Measurements from ENCODE around the gene TJAP1. TPM values are rescaled to one million over a fixed set of nuclear protein-coding genes. Genes with fewer than 3 reads are reported as not detected.
"Not testable (repeated sequence)": the region's sequence is repeated elsewhere in the genome, so short reads cannot be mapped to it uniquely, and the experiment has no call there.

The TJAP1 gene
- total RNA-seq, 2 experiments from 2014 or later: 36.5 to 37.2 TPM

DNA sequence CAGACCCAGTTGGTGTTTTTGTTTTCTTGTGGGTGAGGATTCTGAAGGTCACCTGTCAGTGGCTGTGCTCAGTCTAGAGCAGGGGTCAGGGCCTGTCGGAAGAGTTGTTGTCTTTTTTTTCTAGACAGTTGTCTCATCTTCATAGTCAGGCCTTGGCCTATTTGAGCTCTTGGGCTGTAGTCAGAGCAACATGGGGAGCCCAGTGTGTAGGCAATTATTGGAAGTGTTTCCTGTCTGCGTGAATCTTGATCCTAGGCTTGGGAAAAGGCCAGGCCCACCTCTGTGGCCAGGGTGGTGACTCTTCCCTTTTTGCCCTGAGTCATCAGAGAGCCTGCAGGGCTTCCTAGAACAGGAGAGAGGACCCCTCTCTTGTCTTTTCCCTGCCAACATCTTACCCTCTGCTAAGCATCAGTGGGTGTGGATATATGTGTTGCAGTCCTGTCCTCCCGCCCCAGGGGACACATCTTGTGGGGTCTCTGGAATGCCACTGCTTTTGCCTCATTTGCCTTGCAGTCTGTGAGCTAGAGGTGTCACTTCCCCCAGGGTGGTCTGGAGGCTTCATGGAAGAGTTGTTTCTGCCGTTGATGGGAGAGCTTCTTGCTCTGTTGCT is 11.4 kb downstream of the TJAP1 start:
- H3K4me3 Mint-ChIP-seq: no peak overlapping the region
- peaks cover 4% of the 10 kb centered on the region for H3K36me3 Mint-ChIP-seq
- H3K9me3 Mint-ChIP-seq: no peaks in the 10 kb centered on the region
- peaks cover 9% of the 10 kb centered on the region for H3K4me1 Mint-ChIP-seq
- H3K27ac Mint-ChIP-seq: no peak overlapping the region
- H3K27me3 Mint-ChIP-seq: no peaks in the 10 kb centered on the region
- DNase-seq: no peak

DNA sequence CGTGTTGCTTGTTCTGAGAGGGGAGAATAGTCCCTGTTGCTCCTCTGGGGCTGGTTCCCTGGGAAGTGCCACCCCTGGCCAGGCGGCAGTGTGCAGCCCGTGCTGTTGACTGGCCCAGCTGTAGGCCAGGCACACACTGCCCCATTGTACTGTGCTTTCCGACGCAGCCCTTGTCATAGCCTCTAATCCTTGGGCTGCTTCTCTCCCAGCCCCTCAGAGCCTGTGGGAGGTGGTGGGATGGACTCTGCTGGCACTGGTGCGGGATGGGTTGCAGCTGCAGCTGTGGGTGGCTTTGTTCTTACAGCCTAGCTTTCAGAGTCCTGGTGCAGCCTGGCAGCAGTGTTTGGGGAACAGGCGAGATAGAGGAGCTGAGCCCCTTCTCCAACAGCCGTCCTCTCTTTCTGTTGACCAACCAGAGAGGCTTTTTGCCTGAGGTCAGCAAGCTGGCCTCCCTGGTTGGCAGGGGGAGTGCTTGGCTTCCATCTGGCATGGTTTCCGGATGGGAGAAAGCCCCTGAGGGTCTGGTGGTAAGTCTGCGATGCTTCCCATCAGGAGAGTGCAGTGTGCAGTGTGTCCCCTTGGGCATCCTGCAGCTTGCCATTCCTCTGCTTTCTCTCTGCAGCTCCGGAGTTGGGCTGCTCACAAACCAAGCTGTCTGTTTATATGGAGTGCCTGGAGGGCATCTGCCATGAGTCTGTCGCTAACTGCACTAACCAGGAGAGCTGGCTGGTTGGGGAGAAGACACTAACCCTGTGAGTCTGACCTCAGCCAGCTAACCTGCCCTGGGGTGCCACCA is 12.1 kb downstream of the TJAP1 start:
- Mint-ChIP-seq H3K36me3 (peaks cover 4% of the 10 kb centered on the region), H3K27ac (no peak overlapping the region), H3K27me3 (no peaks in the 10 kb centered on the region), H3K4me1 (peaks cover 14% of the 10 kb centered on the region), H3K9me3 (no peaks in the 10 kb centered on the region), H3K4me3 (no peak overlapping the region)
- no peak for DNase-seq

GRCh38 chr6:43490523-43490939 is 13.2 kb downstream of the TJAP1 start:
- H3K4me1 Mint-ChIP-seq: peaks cover 19% of the 10 kb centered on the region
- no peak overlapping the region for H3K27ac Mint-ChIP-seq
- no peaks in the 10 kb centered on the region for H3K27me3 Mint-ChIP-seq
- H3K36me3 Mint-ChIP-seq: peaks cover 4% of the 10 kb centered on the region
- H3K9me3 Mint-ChIP-seq: no peaks in the 10 kb centered on the region
- DNase-seq: no peak
- H3K4me3 Mint-ChIP-seq: no peak overlapping the region

DNA sequence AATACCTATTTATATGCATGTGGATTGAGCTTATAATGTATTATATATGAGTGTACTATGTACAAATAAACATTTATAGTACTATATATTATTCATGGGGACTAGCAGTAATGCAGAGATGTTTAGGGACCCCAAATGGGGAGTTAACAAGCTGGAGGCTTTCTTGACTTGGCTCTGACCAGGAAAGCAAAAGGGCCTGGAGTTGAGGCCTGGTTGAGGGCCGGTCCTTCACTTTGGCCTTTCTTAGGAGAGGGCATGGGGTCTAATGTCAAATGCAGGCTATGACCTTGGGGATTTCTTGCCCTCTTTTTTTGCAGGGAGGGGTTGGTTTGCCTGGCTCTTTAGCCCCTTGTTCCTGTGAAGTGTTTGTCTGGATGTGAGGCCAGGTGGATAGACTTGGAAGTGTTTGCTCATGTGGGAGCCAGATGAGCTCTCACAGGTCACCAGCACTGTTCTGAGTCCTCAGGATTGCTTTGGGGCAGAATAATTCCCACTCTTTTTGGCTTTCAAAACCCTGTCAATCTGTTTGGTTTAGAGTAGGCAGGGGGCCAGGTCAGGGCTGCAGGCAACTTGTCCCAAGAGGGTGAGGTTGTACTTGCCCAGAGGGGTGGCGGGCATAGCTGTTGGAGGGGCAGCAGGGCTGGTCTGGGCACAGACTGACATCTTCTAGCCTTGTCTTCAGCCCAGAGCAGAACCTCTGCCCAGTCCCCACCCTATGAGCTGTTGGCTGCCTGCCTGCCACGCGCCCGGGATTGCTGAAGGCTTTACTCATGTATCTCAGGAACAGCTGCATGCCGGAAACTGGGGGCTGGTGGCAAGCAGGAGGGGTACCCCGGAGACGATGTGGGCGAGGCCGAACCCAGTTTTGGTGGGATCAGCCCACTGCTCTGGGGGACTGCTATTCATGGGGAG is 14.6 kb downstream of the TJAP1 start:
- Mint-ChIP-seq H3K4me3 (no peak overlapping the region), H3K27me3 (no peaks in the 10 kb centered on the region), H3K36me3 (peaks cover 4% of the 10 kb centered on the region), H3K4me1 (peaks cover 16% of the 10 kb centered on the region), H3K27ac (no peak overlapping the region), H3K9me3 (no peaks in the 10 kb centered on the region)
- no peak for DNase-seq

GRCh38 chr6:43492673-43493072 is 15.3 kb downstream of the TJAP1 start:
- Mint-ChIP-seq H3K36me3 (peaks cover 4% of the 10 kb centered on the region), H3K4me1 (peaks cover 16% of the 10 kb centered on the region), H3K9me3 (no peaks in the 10 kb centered on the region), H3K4me3 (no peak overlapping the region), H3K27ac (no peak overlapping the region), H3K27me3 (no peaks in the 10 kb centered on the region)
- no peak for DNase-seq

- Mint-ChIP-seq H3K27ac (no peak overlapping the region), H3K4me1 (peaks cover 16% of the 10 kb centered on the region), H3K9me3 (no peaks in the 10 kb centered on the region), H3K27me3 (no peaks in the 10 kb centered on the region), H3K4me3 (no peak overlapping the region), H3K36me3 (peaks cover 4% of the 10 kb centered on the region)
- DNase-seq: no peak
These were observed 15.9 kb downstream of the TJAP1 start for GRCh38 chr6:43493230-43493629.

DNA sequence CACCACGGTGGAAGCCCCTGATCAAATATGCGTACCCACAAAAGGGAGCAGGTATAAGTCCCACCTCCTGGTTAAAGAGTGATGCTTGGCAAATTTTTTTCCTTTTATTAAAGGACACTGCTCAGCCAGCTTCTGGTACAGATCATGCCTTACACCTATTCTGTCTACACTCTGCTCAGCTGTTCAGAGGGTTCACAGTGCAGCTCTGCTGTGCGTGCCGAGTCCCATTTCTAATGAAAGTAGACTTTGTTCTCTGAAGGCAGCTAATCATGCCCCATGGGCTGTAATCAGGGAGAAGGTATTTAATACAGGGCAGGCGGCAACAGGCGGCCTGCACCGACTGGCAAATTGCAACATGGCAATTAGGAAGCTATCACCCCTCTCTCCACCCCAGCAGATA is 16.5 kb downstream of the TJAP1 start:
- Mint-ChIP-seq H3K27me3 (no peaks in the 10 kb centered on the region), H3K4me1 (peaks cover 16% of the 10 kb centered on the region), H3K36me3 (peaks cover 4% of the 10 kb centered on the region), H3K27ac (no peak overlapping the region), H3K9me3 (no peaks in the 10 kb centered on the region), H3K4me3 (no peak overlapping the region)
- no peak for DNase-seq

DNA sequence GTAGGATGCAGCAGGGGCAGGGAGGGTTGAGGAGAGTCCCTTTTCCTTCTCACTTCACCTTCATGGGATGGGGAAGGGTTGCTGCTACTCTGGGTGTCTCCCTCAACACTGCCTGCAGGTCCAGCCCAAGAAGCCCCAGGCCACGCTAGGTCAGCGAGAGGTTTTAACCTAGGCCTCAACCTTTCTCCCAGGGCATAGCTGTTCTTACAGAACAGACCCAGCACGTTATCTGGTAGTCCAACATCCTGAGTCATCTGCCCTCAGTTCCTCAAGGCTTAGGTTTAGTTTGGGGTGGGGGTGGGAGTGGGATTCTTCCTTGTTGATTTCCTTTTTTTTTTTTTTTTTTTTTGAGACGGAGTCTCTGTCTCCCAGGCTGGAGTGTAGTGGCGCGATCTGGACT is 17.0 kb downstream of the TJAP1 start:
- Mint-ChIP-seq H3K9me3 (no peaks in the 10 kb centered on the region), H3K4me1 (peaks cover 16% of the 10 kb centered on the region), H3K36me3 (peaks cover 4% of the 10 kb centered on the region), H3K27me3 (no peaks in the 10 kb centered on the region), H3K27ac (no peak overlapping the region), H3K4me3 (no peak overlapping the region)
- no peak for DNase-seq

DNA sequence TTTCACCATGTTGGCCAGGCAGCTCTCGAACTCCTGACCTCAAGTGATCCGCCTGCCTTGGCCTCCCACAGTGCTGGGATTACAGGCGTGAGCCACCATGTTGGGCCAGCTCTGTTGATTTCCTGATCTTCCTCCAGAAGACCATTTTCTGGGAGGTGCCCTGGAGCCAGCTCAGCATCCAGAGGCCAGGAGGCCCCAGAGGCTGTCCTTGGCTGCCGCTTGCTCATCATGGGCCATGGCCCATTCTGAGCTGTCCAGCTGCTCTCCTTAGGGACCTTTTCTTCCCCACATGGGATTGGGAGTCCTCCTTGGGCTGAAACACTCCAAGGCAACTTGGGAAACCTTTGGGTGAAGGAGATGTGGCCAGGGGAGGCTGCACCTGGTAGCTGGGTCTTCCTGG is 17.4 kb downstream of the TJAP1 start:
- no peak overlapping the region for H3K27ac Mint-ChIP-seq
- no peak overlapping the region for H3K4me3 Mint-ChIP-seq
- H3K9me3 Mint-ChIP-seq: no peaks in the 10 kb centered on the region
- H3K27me3 Mint-ChIP-seq: no peaks in the 10 kb centered on the region
- H3K36me3 Mint-ChIP-seq: peaks cover 4% of the 10 kb centered on the region
- DNase-seq: no peak
- H3K4me1 Mint-ChIP-seq: peaks cover 16% of the 10 kb centered on the region

DNA sequence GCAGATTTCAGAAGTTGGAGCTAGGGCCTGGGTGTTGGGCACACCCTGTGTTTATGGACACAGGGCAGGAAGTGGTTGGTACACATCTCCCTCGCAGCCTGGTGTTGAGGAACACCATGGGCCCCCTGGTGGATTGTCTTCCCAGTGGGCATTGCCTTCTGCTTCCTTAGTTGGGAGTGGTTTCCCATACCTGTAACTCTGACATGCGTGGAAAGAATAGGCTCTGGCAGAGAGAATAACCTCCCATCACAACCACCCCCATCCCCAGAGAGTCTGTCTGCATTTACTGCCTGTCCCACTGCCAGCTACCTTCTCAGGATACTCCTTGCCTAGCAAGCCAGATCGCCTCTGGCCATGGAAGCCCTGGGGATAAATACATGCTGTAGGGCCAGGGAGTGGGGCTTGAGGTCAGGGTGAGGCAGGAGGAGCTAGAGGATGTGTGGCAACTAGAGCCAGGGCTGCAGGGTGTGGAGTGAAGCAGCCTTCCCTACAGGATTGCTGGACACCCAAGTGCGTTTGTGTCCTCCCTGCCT is 18.1 kb downstream of the TJAP1 start:
- H3K4me1 Mint-ChIP-seq: peaks cover 16% of the 10 kb centered on the region
- H3K9me3 Mint-ChIP-seq: no peaks in the 10 kb centered on the region
- no peaks in the 10 kb centered on the region for H3K36me3 Mint-ChIP-seq
- no peak overlapping the region for H3K4me3 Mint-ChIP-seq
- H3K27me3 Mint-ChIP-seq: no peaks in the 10 kb centered on the region
- no peak overlapping the region for H3K27ac Mint-ChIP-seq
- no peak for DNase-seq

GRCh38 chr6:43496370-43497128 is 19.2 kb downstream of the TJAP1 start:
- Mint-ChIP-seq H3K27me3 (no peaks in the 10 kb centered on the region), H3K4me3 (no peak overlapping the region), H3K4me1 (peaks cover 16% of the 10 kb centered on the region), H3K27ac (no peak overlapping the region), H3K9me3 (no peaks in the 10 kb centered on the region), H3K36me3 (no peaks in the 10 kb centered on the region)
- no peak for DNase-seq

DNA sequence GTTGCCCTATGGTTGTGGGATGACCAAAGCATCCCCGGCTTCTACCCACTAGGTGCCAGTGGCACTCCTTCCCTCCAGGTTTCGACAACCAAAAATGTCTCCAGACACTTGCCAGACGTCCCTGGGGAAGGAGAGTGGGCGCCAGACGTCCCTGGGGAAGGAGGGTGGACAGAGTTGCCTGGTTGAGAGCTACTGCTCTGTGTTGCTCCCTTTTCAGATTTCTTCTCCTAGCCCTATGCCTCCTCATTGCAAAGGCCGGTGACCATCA is 19.7 kb downstream of the TJAP1 start:
- Mint-ChIP-seq H3K36me3 (no peaks in the 10 kb centered on the region), H3K4me3 (no peak overlapping the region), H3K27me3 (no peaks in the 10 kb centered on the region), H3K27ac (no peak overlapping the region), H3K9me3 (no peaks in the 10 kb centered on the region), H3K4me1 (peaks cover 16% of the 10 kb centered on the region)
- no peak for DNase-seq

- no peaks in the 10 kb centered on the region for H3K36me3 Mint-ChIP-seq
- no peaks in the 10 kb centered on the region for H3K9me3 Mint-ChIP-seq
- no peak overlapping the region for H3K4me3 Mint-ChIP-seq
- peaks cover 16% of the 10 kb centered on the region for H3K4me1 Mint-ChIP-seq
- no peak overlapping the region for H3K27ac Mint-ChIP-seq
- no peak for DNase-seq
- no peaks in the 10 kb centered on the region for H3K27me3 Mint-ChIP-seq
These were observed 20.3 kb downstream of the TJAP1 start for GRCh38 chr6:43497689-43498088.

DNA sequence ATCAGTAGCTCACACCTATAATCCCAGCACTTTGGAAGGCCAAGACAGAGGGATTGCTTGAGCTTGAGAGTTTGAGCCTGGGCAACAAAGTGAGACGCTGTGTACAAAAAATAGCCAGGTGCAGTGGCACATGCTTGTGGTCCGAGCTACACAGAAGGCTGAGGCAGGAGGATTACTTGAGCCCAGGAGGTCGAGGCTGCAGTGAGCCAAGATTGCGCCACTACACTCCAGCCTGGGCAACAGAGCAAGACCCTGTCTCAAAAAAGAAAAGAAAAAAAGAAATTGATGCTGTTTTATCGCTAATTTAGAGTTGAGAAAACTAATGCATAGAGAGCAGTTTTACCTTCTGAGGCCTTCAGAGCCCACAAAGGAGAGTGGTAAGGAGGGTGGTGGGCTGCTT is 20.9 kb downstream of the TJAP1 start:
- not testable (repeated sequence) for H3K36me3 Mint-ChIP-seq, H3K4me3 Mint-ChIP-seq, DNase-seq, H3K27ac Mint-ChIP-seq, H3K9me3 Mint-ChIP-seq, H3K27me3 Mint-ChIP-seq
- H3K4me1 Mint-ChIP-seq: peaks cover 12% of the 10 kb centered on the region

Data from activated naive CD8-positive, alpha-beta T cell treated with anti-CD3 and anti-CD28 coated beads for 36 hours (primary cell).